ENCODE results near the gene GRHPR.

Gene GRHPR

GRCh38 chr9:37428345-37428744, 5.8 kb downstream of the GRHPR start:
- no peak overlapping the region for H3K4me3 ChIP-seq (ENCODE audit: low read depth, low read length)
- no peak for TF ChIP-seq CTCF (IDR thresholded peaks at IDR 0.05; ENCODE audit: borderline replicate concordance, insufficient read depth, low read depth, low read length)

- no peak for TF ChIP-seq CTCF (IDR thresholded peaks at IDR 0.05; ENCODE audit: borderline replicate concordance, insufficient read depth, low read depth, low read length)
- H3K4me3 ChIP-seq (ENCODE audit: low read depth, low read length) = no peak overlapping the region
These were observed 7.2 kb downstream of the GRHPR start for GRCh38 chr9:37429441-37430285.

- TF ChIP-seq CTCF (IDR thresholded peaks at IDR 0.05; ENCODE audit: borderline replicate concordance, insufficient read depth, low read depth, low read length) = no peak
- no peak overlapping the region for H3K4me3 ChIP-seq (ENCODE audit: low read depth, low read length)
These were observed 8.5 kb downstream of the GRHPR start for GRCh38 chr9:37430841-37431597.

- H3K4me3 ChIP-seq (ENCODE audit: low read depth, low read length) = no peak overlapping the region
- TF ChIP-seq CTCF (IDR thresholded peaks at IDR 0.05; ENCODE audit: borderline replicate concordance, insufficient read depth, low read depth, low read length) = no peak
These were observed 9.5 kb downstream of the GRHPR start for GRCh38 chr9:37432020-37432419.

- no peak overlapping the region for H3K4me3 ChIP-seq (ENCODE audit: low read depth, low read length)
These were observed 11.4 kb downstream of the GRHPR start for GRCh38 chr9:37433867-37434371.

GRCh38 chr9:37436540-37436939, 14.0 kb downstream of the GRHPR start:
- no peak for TF ChIP-seq CTCF (IDR thresholded peaks at IDR 0.05; ENCODE audit: borderline replicate concordance, insufficient read depth, low read depth, low read length)
- no peak overlapping the region for H3K4me3 ChIP-seq (ENCODE audit: low read depth, low read length)

More at GRCh38 chr9:37433867-37434371, 11.4 kb downstream of the GRHPR start:
- TF ChIP-seq CTCF (IDR thresholded peaks at IDR 0.05; ENCODE audit: borderline replicate concordance, insufficient read depth, low read depth, low read length) = no peak
